ENCODE data around the gene ZNF615. TPM values are rescaled to one million over a fixed set of nuclear protein-coding genes. Genes with fewer than 3 reads are reported as not detected.
"Not testable (repeated sequence)": the region's sequence is repeated elsewhere in the genome, so short reads cannot be mapped to it uniquely, and the experiment has no call there.

The ZNF615 gene
- total RNA-seq, 1 experiment from 2014 or later, result 5.3 TPM

DNA sequence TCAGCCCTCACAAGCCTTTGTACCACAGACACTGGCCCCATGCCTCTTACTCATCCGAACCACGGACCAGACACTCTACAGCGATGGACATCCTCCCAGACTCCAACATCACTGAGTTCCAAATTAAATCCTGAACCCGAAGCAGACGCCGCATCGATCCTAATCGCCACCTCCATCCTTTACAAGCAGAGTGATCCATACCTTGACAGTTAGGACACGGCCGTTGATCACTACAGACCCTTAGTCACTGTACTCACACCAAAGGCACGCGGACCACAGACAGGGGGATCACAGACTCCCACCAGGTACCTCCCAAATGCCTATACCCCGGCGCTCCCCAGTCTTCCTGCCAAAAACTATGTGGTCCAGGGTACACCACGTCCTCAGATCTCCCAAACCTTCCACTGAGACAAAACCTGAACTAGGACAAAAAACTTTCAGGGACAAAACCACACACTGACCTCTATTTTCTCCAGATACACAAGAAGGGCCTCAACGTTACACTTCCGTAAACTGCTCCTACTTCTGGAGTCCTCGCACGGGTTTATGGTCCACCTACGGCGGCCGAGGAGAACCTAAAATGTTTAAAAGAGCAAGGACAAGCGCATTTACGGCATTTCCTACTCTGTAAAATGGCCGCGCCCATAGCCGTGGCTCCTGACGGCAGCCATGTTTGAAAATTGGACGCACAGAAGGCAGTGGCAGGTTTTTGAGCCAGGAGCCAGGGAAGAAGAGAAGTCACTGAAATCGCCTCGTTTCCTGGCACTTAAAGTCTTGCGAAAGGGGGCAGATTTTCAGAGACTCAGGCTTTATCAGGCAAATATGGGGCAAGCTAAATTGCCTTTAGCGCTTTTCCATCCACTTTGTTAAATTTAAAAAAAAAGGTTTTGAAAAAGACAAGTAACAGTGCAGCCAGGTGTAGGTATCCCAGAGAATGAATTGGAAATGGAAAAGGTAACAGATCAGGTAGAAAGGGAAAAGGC, 21.4 kb downstream of the ZNF615 start, which contains the start of gene ZNF350:
Gene ZNF350, minus strand, starts transcription at position 532 of the 983 bp plus-strand sequence. CDS start 12,480 bp downstream, outside the sequence.
- Histone ChIP-seq H3K4me3 (peak within 1 kb of the TSS; percentile 70), H2AFZ (peak within 1 kb of the TSS; percentile 92), H3K4me2 (peak within 1 kb of the TSS; percentile 88), H3K9me2 (ENCODE audit: insufficient read depth) (no peaks in the 10 kb centered on the region), H3K4me1 (replicated peaks; ENCODE audit: insufficient read depth) (peaks cover 9% of the 10 kb centered on the region; the same call in 1 of the 2 replicates), H3K9me3 (ENCODE audit: insufficient read depth, low read depth) (peaks cover 75% of the 10 kb centered on the region), H3K27me3 (ENCODE audit: insufficient read depth, low read depth) (no peaks in the 10 kb centered on the region), H3K27ac (peak within 1 kb of the TSS; percentile 22), H4K20me1 (ENCODE audit: insufficient read depth) (no peaks in the 10 kb centered on the region), H3F3A (ENCODE audit: insufficient read depth, low read depth) (0 out of 2 replicates have a peak, but pooled peaks cover 8% of the 10 kb centered on the region), H3K79me2 (ENCODE audit: low read depth) (peaks cover 50% of the 10 kb centered on the region), H3K36me3 (ENCODE audit: low read depth) (peaks cover 29% of the 10 kb centered on the region)
- ChIA-PET CTCF (no interaction called here), POLR2A (ENCODE audit: unreplicated experiment) (interaction anchor here (0.6 kb wide), 1 partner anchor 203 kb away, joined by 3 read pairs; no protein-coding TSS in a partner anchor)
- intact Hi-C loops (cut with micrococcal nuclease; ENCODE audit: unreplicated experiment), result loop anchor here (1.0 to 10.0 kb wide), 4 partner anchors 42 to 748 kb away; partner anchors contain the start of genes ZNF611, ZNF613, ZNF614 and ZNF649
- BruUV-seq (replicated peaks), result TSS peak; percentile 66
- no peak for TF ChIP-seq EZH2 (IDR thresholded peaks at IDR 0.05; ENCODE audit: low read depth)
- no peak for TF ChIP-seq CTCF (conservative IDR thresholded peaks at IDR 0.05)
- DNase-seq, result peak; percentile 88 to 91

DNA sequence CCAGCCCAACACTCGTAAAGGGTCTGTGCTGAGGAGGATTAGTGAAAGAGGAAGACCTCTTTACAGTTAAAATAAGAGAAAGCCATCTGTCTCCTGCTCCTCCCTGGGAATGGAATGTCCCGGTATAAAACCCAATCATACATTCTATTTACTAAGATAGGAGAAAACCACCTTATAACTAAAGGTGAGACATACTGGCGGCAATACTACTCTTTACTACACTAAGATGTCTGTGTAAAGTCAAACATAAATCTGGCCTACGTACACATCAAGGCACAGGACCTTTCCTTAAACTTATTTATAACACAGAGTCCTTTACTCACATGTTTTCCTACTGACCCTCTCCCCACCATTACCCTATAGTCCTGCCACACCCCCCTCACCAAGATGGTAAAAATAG, 24.6 kb downstream of the ZNF615 start:
- Histone ChIP-seq H3K79me2 (ENCODE audit: low read depth) (peaks cover 72% of the 10 kb centered on the region), H3K27me3 (ENCODE audit: insufficient read depth, low read depth) (no peaks in the 10 kb centered on the region), H3F3A (ENCODE audit: insufficient read depth, low read depth) (0 out of 2 replicates have a peak, but pooled peaks cover 8% of the 10 kb centered on the region), H3K36me3 (ENCODE audit: low read depth) (peaks cover 54% of the 10 kb centered on the region), H3K4me2 (no peak overlapping the region), H4K20me1 (ENCODE audit: insufficient read depth) (no peaks in the 10 kb centered on the region), H3K4me3 (no peak overlapping the region), H3K4me1 (replicated peaks; ENCODE audit: insufficient read depth) (peaks cover 9% of the 10 kb centered on the region; the same call in 1 of the 2 replicates), H3K9me3 (ENCODE audit: insufficient read depth, low read depth) (peaks cover 77% of the 10 kb centered on the region), H3K27ac (no peak overlapping the region), H3K9me2 (ENCODE audit: insufficient read depth) (no peaks in the 10 kb centered on the region), H2AFZ (no peak overlapping the region)
- POLR2A ChIA-PET (ENCODE audit: unreplicated experiment), result no interaction called here
- intact Hi-C loops (cut with micrococcal nuclease; ENCODE audit: unreplicated experiment), result loop anchor here (10.0 kb wide), 1 partner anchor 751 kb away; the partner anchor contains the start of gene ZNF611
- no peak for TF ChIP-seq EZH2 (IDR thresholded peaks at IDR 0.05; ENCODE audit: low read depth)
- TF ChIP-seq CTCF (conservative IDR thresholded peaks at IDR 0.05), result no peak
- CTCF ChIA-PET, result no interaction called here
- BruUV-seq (replicated peaks), result no TSS peak
- DNase-seq, result no peak

DNA sequence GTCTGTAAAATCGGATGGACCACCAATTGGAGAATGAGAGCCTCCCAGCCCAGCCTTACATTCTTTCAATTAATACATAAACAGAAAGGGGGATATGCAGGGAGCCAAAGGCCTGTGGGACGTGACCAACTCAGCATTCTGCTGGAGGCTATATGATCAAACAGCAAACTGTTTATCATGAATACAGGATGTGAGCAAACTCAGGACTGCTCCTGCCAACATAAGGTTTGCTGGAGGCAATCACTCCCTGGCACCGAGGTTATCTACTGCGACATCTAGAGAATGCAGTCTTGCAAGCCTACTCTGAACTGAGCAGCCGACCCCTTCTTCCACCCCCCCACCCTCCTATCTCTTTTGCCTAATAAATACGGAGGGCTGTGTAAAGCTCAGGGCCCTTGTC, 27.1 kb downstream of the ZNF615 start:
- H3K4me3 ChIP-seq; H3K4me2 ChIP-seq; H3K27me3 ChIP-seq (ENCODE audit: insufficient read depth, low read depth); BruUV-seq (replicated peaks); H4K20me1 ChIP-seq (ENCODE audit: insufficient read depth); CTCF ChIA-PET; POLR2A ChIA-PET (ENCODE audit: unreplicated experiment); H3K9me2 ChIP-seq (ENCODE audit: insufficient read depth); H3K27ac ChIP-seq; DNase-seq; H2AFZ ChIP-seq; H3K4me1 ChIP-seq (replicated peaks; ENCODE audit: insufficient read depth); H3F3A ChIP-seq (ENCODE audit: insufficient read depth, low read depth): not testable (repeated sequence)
- intact Hi-C loops (cut with micrococcal nuclease; ENCODE audit: unreplicated experiment), result loop anchor here (10.0 kb wide), 1 partner anchor 754 kb away; the partner anchor contains the start of gene ZNF611
- peaks cover 65% of the 10 kb centered on the region for H3K79me2 ChIP-seq (ENCODE audit: low read depth)
- H3K36me3 ChIP-seq (ENCODE audit: low read depth), result peaks cover 50% of the 10 kb centered on the region
- peaks cover 67% of the 10 kb centered on the region for H3K9me3 ChIP-seq (ENCODE audit: insufficient read depth, low read depth)

All from PC-9 (cell line).